Spleen (tissue), 7 donors: ENCODE results near the gene AQP1.

ENCODE experiments used
- POLR2A ChIP-seq, 3 donors: fragments of 450-650 bp; IDR thresholded peaks; one replicate each; pipeline ENCODE4 v1.5.1; 2017; ENCODE audit warnings: antibody characterized with exemption in 3 of 3, mild to moderate bottlenecking in 1 of 3
- TF ChIP-seq, protein P1 (sequence below), 11 experiments: fragments of 200-600 bp in 7 of 11; fragments of 450-650 bp in 4 of 11; sonication (generic) in 4 of 11; IDR thresholded peaks in 8 of 11; conservative IDR thresholded peaks in 3 of 11; 1 replicate in 7 of 11; 2 replicates in 4 of 11; pipeline versions ENCODE4 v1.4.0 to v1.8.0; 2016 to 2021; ENCODE audit warnings: antibody characterized with exemption in 11 of 11, inconsistent platforms in 4 of 11, mild to moderate bottlenecking in 1 of 11
- donor health status: DM: no; HTN: no; CAD: no; lungs with moderate emphysema.
- donor health status: DM: no; HTN: no; CAD: no.
- donor health status: DM: no; HTN: no; CAD: no.

DNA sequence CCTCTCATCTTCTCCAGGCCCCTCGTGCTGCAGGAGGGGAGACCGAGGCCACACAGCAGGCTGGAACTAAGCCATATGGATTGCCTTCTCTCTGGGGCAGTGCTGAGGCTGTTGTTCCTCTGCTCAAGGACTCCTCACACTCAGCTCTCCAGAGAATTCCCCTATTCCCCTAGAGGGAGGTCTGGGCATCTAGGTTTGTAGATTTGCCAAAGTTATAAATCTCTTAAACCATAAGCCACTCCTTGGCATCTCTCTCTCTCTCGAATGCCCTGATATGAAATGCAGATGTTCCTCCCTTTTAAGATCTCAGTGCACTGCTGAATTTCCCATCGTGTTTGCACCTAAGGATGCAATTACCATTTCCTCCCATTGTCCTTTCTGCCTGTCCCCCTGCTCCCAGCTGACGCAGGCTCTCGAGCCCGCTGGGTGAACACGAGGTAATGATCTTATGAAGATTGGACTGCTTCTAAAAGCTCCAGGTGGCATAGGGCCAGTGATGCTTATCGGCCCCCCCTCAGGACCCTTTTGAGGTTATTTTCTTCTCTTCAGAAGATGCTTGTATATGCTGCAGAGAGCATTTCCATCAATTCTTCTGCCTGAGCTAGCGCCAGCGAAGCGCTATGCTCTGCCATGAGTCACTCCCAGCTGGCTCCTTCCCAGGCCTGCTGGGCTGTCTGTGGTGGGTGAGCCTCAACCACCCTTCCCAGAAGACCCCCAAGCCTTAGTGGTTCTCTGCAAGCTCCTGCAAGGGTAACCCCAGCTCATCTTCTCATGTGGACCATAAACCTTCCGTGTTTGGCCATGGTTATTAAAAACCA lies 41.6 kb upstream of the AQP1 start:
- TF ChIP-seq, protein P1, sequence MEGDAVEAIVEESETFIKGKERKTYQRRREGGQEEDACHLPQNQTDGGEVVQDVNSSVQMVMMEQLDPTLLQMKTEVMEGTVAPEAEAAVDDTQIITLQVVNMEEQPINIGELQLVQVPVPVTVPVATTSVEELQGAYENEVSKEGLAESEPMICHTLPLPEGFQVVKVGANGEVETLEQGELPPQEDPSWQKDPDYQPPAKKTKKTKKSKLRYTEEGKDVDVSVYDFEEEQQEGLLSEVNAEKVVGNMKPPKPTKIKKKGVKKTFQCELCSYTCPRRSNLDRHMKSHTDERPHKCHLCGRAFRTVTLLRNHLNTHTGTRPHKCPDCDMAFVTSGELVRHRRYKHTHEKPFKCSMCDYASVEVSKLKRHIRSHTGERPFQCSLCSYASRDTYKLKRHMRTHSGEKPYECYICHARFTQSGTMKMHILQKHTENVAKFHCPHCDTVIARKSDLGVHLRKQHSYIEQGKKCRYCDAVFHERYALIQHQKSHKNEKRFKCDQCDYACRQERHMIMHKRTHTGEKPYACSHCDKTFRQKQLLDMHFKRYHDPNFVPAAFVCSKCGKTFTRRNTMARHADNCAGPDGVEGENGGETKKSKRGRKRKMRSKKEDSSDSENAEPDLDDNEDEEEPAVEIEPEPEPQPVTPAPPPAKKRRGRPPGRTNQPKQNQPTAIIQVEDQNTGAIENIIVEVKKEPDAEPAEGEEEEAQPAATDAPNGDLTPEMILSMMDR (IDR thresholded peaks at IDR 0.05 in 8 of 11, conservative IDR thresholded peaks at IDR 0.05 in 3 of 11) = no peak
- TF ChIP-seq POLR2A (IDR thresholded peaks at IDR 0.05) = no peak
